HG03097 (cell line): Measurements from ENCODE around the gene FRMD5.
"Not testable (repeated sequence)": the region's sequence is repeated elsewhere in the genome, so short reads cannot be mapped to it uniquely, and the experiment has no call there.

ENCODE experiments used
- ATAC-seq: cut with Tn5 transposase; IDR thresholded peaks from one replicate; pipeline ENCODE4 v1.9.1; 2021; ENCODE audit not compliant: unreplicated experiment, low FRiP score

The FRMD5 gene

DNA sequence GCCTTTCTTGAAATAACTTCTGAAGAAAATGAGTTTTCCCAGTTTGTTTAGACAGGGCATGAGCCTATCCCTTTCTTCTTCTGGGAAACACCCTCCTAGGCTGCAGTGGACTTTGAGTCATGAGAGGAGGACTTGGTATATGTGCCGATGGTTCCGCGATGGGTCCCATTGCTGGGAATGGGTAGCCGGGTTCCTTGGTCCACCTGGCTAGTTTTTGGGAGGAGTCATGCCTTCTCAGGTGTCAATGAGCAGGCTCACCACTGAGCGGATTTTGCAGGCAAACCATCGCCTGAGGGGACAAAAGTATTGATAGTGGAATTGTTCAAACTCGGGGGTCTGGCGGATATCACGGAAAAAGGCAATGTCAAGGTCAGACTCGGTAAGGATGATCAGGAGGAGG is 321.4 kb downstream of the FRMD5 start:
- ATAC-seq, result no peak

DNA sequence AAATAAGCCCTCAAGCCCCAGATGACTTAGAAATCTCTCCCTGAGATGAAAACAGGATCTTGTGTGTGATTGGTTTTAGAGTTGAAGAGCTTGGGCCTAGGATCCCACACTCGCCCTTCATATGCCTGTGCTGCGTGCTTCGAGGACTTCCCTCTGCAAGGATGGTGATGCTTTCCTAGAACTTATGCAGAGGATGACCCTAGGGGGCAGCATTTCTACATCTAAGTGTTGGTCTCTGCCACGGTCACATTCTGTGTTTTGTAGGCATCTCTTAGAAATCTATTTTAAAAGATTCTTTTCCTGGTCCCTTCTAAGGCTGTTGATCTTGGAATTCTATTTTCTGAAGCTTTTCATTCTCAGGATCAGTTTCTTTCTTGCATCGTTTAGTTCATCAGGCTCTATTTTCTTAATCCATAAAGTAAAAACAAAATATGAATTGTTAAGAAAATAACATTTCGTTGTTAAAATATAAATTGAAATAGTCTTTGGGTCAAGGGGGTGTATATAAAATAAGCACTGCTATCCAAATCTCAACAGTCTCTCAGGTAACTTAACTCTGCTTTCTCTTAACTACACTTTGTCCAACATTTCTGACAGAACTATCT is 322.6 kb downstream of the FRMD5 start:
- no peak for ATAC-seq

DNA sequence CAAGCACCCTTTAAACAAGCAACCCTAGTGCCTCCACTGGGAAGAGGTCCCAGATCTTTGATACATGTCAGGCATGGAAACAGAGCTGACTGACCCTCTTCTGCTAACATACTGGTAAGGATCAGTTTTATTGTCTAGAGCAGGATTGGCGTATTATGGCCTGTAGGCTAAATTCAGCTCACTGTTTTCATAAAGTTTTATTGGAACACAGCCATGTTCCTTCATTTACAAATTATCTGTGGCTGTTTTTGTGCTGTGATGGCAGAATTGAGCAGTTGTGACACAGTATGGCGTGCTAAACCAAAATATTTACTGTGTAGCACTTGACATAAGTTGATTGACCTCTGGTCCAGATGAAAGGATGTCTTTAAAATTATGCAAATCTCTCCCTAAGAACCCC is 323.2 kb downstream of the FRMD5 start:
- ATAC-seq, result no peak

DNA sequence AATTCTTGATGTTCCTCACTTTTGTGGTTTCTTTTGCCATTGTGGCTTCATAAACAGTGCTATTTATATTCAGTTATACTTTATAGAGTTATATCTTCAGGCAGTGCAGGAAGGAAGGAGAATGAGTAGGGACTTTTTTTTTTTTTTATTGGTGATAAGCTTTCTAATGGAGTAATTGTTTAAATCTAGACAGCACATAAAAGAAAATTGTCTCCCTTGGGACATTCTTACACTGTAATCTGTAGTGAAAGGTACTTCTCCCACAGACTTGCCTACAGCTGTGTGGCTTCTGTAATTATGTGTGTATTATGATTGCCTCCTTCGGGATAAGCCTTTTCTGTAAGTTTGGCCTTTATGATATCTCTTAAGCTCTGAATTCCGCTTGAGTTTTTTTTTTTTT is 326.7 kb downstream of the FRMD5 start:
- ATAC-seq, result no peak

DNA sequence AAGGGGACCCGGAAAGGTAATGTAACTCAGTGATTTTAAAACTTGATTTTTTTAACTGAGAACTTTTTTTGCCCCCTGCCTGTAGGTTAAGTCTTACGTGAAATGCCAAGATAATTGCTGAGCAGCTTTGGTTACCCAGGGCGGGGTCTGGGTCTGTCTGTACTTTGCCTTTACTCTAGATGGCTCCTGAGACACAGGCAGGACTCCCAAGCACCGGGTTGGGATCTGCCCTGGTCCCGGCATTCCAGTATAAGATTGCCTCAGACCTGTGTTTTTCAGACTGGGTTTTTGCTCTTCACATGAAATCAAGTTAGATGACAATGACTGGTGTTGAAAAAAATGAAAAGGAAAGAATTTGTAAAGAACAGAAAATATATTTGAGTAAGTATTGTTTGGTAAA is 328.0 kb downstream of the FRMD5 start:
- ATAC-seq, result no peak

DNA sequence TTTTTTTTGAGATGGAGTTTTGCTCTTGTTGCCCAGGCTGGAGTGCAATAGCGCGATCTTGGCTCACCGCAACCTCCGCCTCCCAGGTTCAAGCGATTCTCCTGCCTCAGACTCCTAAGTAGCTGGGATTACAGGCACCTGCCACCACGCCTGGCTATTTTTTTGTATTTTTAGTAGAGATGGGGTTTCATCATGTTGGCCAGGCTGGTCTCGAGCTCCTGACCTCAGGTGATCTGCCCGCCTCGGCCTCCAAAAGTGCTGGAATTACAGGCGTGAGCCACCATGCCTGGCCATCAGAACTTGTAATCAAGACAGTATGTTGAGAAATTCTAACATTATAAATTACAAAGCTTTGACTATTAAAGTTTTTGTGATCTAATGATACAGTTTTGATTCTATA is 328.4 kb downstream of the FRMD5 start:
- ATAC-seq, result not testable (repeated sequence)

DNA sequence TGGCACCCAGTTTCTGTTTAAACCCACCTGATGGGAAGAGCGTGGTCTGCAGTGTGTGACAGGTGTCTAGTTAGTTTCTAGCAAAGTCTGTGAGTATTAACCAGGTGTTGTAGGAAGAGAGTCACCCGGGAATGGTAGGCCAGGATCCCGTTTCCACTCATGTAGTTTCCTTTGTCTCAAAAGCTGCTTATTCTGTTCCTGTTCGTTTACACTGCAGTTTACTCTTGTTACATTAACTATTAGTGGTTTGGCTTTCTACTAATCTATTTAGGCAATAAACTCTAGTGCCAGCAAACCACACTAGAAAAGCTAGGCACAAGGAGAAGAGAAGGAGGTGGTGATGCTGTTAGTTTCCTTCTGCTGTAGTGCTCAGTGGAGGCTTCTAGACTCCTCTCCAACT is 335.5 kb downstream of the FRMD5 start:
- ATAC-seq, result no peak

DNA sequence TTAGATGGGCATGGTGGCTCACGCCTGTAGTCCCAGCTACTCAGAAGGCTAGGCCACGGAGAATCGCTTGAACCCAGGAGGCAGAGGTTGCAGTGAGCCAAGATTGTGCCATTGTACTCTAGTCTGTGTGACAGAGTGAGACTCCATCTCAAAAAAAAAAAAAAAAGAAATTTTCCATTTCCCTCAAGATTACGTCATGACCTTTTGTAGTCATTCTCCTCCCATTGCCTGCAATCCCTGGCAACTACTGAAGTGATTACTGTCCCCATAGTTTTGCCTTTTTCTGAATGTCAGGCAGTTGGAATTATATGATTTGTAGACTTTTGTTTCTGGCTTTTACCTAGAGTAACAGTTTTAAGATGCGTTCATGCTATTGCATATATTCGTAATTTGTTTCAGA is 340.3 kb downstream of the FRMD5 start:
- ATAC-seq, result no peak

DNA sequence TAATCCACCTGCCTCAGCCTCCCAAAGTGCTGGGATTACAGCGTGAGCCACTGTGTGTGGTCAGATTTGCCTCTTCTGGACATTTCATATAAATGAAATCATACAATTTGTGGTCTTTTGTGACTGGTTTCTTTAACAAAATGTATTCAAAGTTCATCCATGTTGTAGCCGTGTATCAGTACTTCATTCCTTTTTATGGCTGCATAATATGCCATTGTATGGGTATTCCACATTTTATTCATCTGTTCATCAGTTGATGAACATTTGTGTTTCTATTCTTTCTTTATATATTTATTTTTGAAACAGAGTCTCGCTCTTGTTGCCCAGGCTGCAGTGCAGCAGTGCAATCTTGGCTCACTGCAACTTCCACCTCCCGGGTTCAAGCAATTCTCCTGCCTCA is 342.5 kb downstream of the FRMD5 start:
- ATAC-seq, result no peak

DNA sequence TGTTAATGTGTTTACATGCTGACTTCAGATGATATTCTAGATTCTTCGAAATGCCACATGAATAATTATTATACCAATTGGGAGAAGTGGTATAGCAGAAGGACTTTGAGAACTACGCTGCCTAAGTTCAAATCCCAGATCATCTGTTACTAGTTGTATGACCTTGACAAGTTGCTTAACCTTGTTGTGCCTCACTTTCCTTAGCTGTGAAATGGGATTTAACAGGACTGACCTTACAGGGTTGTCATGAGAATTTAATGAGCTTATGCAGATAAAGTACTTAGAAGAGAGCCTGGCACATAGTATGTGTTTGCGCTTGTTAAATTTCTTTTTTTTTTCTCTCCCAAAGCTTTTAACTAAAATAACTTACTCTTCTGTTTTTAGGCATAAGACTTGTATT is 343.8 kb downstream of the FRMD5 start:
- no peak for ATAC-seq

DNA sequence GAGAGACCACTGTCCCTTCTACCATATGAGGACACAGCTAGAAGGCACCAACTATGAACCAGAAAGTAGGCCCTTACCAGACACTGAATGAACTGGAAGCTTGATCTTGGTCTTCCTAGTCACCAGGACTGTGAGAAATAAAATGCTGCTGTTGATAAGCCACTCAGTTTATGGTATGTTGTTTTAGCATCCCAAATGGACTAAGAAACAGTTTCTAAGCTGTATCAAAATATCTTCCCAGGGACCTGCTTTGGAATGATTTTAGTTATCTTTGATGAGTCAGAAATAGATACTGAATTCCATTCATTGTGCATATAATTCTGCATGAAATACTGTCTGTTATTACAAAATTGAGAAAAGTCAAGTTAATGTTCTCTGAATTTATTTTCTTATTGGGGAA is 349.6 kb downstream of the FRMD5 start:
- ATAC-seq, result no peak

DNA sequence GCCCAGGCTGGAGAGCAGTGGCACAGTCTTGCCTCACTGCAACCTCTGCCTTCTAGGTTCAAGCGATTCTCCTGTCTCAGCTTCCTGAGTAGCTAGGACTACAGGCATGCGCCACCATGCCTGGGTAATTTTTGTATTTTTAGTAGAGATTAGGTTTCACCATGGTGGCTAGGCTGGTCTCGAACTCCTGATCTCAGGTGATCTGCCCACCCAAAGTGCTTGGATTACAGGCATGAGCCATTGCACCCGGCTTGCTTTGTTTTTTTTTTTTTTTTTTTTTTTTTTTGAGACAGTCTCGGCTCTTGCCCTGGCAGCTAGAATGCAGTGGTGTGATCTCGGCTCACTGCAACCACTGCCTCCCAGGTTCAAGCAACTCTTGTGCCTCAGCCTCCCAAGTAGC is 362.6 kb downstream of the FRMD5 start:
- not testable (repeated sequence) for ATAC-seq

DNA sequence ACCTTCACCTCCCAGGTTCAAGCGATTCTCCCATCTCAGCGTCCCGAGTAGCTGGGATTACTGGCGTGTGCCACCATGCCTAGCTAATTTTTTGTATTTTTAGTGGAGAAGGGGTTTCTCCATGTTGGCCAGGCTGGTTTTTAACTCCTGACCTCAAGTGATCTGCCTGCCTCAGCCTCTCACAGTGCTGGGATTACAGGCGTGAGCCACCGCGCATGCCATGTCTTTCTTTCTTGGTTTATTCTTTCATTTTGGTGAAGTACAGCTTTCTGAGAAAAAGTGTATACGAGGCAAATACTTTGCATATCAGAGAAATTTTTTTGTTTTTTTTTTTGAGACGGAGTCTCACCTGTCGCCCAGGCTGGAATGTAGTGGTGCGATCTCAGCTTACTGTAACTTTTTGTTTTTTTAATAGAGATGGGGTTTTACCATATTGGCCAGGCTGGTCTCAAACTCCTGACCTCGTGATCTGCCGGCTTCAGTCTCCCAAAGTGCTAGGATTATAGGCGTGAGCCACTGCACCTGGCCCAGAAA is 363.5 kb downstream of the FRMD5 start:
- ATAC-seq, result not testable (repeated sequence)

DNA sequence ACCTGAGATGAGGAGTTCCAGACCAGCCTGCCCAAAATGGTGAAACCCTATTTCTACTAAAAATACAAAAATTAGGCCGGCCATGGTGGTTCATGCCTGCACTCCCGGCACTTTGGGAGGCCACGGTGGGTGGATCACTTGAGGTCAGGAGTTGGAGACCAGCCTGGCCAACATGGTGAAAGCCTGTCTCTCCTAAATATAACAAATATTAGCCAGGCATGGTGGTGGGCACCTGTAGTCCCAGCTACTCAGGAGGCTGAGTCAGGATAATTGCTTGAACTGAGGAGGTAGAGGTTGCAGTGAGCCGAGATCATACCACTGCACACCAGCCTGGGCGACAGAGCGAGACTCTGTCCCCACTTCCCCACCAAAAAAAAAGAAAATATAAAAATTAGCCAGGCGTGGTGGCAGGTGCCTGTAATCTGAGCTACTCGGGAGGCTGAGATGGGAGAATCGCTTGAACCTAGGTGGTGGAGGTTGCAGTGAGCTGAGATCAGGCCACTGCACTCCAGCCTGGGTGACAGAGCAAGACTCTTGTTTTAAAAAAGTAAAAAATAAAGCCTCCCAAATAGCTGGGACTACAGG is 364.3 kb downstream of the FRMD5 start:
- ATAC-seq, result not testable (repeated sequence)

DNA sequence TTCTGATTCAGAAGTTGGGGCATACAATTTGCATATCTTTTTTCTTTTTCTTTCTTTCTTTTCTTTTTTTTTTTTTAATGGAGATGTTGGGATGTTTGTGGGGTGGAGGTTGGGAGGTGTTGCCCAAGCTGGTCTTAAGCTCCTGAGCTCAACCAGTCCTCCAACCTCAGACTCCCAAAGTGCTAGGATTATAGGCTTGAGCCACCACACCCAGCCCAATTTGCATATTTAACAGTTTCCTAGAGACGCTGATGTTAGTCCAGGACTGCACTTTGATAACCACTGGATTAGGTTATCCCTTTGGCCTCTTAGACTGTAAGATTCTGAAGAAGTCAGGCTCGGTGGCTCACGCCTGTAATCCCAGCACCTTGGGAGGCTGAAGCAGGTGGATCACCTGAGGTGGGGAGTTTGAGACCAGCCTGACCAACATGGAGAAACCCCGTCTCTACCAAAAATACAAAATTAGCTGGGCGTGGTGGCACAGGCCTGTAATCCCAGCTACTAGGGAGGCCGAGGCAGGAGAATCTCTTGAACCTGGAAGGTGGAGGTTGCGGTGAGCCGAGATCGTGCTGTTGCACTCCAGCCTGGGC is 365.0 kb downstream of the FRMD5 start:
- ATAC-seq, result not testable (repeated sequence)

DNA sequence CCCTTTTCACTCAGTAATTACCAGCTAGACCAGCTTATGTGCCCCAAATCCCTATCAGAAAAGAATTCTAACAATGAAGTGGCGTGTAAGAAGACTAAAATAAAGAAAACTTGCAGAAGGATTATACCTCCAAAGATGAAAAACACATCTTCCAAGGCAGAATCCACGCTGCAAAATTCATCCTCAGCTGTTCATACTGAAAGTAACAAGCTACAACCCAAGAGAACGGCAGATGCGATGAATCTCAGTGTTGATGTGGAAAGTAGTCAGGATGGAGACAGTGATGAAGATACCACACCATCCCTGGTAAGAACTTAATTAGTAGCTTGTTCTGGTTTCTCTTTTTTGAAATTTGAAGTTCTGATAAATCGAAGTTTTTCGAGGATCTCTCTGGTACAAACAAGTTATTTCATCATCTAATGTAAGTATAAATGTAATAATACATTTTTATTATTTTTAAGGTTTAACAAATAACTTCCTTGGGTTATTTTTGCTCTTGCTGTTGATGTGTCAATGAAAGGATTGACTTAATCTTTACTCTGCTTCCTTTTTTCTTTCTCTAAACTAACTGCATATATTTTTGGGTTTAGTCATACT is 366.9 kb downstream of the FRMD5 start:
- ATAC-seq, result no peak

DNA sequence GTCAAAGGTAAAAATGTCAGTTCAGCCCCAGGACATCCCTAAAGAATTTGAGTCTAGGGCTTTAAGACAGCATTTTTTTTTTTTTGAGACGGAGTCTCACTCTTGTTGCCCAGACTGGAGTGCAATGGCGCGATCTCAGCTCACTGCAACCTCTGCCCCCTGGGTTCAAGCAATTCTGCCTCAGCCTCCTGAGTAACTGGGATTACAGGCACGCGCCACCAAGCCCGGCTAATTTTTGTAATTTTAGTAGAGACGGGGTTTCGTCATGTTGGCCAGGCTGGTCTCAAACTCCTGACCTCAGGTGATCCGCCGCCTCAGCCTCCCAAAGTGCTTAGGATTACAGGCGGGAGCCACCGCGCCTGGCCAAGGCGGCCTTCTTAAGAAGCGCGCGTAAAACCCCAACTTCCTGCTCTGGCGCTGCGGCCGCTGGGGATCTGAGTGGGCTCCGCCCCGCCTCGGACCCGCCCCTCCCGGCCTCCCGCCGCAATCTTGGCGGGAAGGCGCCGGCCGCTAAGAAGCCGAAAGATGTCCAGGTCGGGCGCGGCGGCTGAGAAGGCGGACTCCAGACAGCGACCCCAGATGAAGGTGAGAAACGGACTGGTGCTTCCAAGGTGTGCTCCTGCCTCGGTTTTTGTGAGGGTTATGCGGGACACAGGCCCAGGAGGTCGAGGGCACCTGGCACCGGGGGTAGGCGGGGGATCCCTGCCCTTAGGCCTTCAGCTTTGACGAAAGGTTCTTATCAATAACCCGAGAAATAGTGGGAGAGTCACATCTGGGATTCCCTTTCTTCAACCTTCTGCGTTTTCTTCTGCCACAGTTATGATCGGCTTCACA is 368.3 kb downstream of the FRMD5 start, which contains the start of gene WDR76:
Gene WDR76 (plus strand): TSS at position 495 of the 834 bp plus-strand sequence. CDS start 31 bp downstream, at position 526.
- ATAC-seq, result peak; percentile 44

DNA sequence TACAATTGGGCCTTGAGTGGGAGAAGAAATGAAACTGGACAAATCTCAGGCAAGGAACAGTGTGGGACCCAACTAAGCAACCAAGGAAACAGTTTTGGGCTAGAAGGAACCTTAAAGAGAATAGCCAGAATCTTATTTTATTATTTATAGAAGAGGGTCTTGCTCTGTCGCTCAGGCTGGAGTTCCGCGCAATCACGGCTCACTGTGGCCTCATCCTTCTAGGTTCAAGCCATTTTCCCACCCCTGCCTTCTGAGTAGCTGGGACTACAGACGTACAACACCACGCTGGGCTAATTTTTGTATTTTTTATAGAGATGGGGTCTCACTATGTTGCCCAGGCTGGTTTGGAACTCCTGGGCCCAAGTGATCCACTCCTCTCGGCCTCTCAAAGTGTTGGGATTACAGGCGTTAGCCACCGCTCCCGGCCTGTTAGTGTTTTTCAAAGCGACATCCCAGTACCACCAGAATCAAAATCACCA is 369.0 kb downstream of the FRMD5 start:
- no peak for ATAC-seq

DNA sequence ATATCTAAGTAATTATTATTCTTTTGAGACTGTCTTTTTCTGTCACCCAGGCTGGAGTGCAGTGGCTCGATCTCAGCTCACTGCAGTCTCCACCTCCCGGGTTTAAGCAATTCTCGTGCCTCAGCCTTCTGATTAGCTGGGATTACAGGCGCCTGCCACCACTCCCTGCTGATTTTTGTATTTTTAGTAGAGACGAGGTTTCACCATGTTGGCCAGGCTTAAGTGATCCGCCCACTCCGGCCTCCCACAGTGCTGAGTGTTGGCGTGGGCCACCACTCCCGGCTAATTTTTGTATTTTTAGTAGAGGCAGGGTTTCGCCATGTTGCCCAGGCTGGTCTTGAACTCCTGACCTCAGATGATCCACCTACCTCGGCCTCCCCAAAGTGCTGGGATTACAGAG is 369.8 kb downstream of the FRMD5 start:
- ATAC-seq, result not testable (repeated sequence)
